H1 (cell line): ENCODE measurements around the gene MTAP. TPM values are rescaled to one million over a fixed set of nuclear protein-coding genes. Genes with fewer than 3 reads are reported as not detected.

ENCODE experiments used
- CTCF ChIA-PET: fragments of 300-600 bp; sonication (Branson Sonifier 250); formaldehyde crosslinking; loops from one replicate; lab custom pipeline; 2021; ENCODE audit not compliant: partially characterized antibody; lab: Charles Lee
- POLR2A ChIA-PET: fragments of 300-600 bp; sonication (Branson Sonifier 250); formaldehyde crosslinking; loops from one replicate; lab custom pipeline; 2021; ENCODE audit warnings: inconsistent platforms; ENCODE audit not compliant: partially characterized antibody; lab: Charles Lee
- DNase-seq, 2 experiments: peaks; one replicate each; pipeline versions ENCODE4 v3.0.0 to v3.0.0-alpha.2; 2010 to 2022; ENCODE audit warnings: low spot score in 2 of 2, low read depth in 1 of 2, mixed read lengths in 1 of 2
- FAIRE-seq: peaks from 2 replicates; lab custom pipeline; 2011; peaks lifted over from hg19 to GRCh38; lab: Jason Lieb, UNC
- H2AFZ ChIP-seq: 2 replicates; pipeline ENCODE4 v1.8.1; 2012; ENCODE audit warnings: low read length, inconsistent platforms
- H2AK5ac ChIP-seq: 2 replicates; pipeline ENCODE4 v1.6.1; 2013; ENCODE audit warnings: low read depth, low read length
- H2BK120ac ChIP-seq: replicated peaks from 2 replicates; pipeline ENCODE3; 2013; ENCODE audit warnings: low read depth, low read length, inconsistent platforms
- H2BK12ac ChIP-seq: 2 replicates; pipeline ENCODE4 v1.6.1; 2013; ENCODE audit warnings: low read depth, low read length
- H2BK15ac ChIP-seq: 2 replicates; pipeline ENCODE4 v1.6.1; 2013; ENCODE audit warnings: low read length
- H2BK20ac ChIP-seq: 2 replicates; pipeline ENCODE4 v1.6.1; 2013; ENCODE audit warnings: low read length
- H2BK5ac ChIP-seq: 2 replicates; pipeline ENCODE4 v1.6.1; 2013; ENCODE audit warnings: low read depth, low read length
- H3K14ac ChIP-seq: 2 replicates; pipeline ENCODE4 v1.6.1; 2013; ENCODE audit warnings: inconsistent platforms; ENCODE audit not compliant: insufficient read length
- H3K18ac ChIP-seq: 2 replicates; pipeline ENCODE4 v1.6.1; 2013; ENCODE audit warnings: low read length; ENCODE audit errors: extremely low read depth
- H3K23ac ChIP-seq: 2 replicates; pipeline ENCODE4 v1.6.1; 2013; ENCODE audit warnings: inconsistent platforms; ENCODE audit not compliant: insufficient read length
- H3K23me2 ChIP-seq: 2 replicates; pipeline ENCODE4 v1.6.1; 2013; ENCODE audit warnings: low read depth, low read length
- H3K27ac ChIP-seq: 2 replicates; pipeline ENCODE4 v1.6.1; 2011; ENCODE audit warnings: low read depth, low read length, inconsistent platforms
- H3K27me3 ChIP-seq, 4 experiments: replicated peaks in 1 of 4; 1 replicate in 1 of 4; 2 replicates in 3 of 4; pipeline versions ENCODE4 v1.6.1 to v1.8.1; 2011 to 2013; ENCODE audit warnings: low read length in 3 of 4, mild to moderate bottlenecking in 3 of 4, inconsistent platforms in 2 of 4, mixed read lengths in 2 of 4, moderate library complexity in 1 of 4; ENCODE audit not compliant: control insufficient read depth in 3 of 4, insufficient read depth in 3 of 4; ENCODE audit errors: extremely low read depth in 1 of 4
- H3K36me3 ChIP-seq, 4 experiments: 2 replicates each; pipeline versions ENCODE4 v1.6.1 to v1.8.1; 2011 to 2013; ENCODE audit warnings: mild to moderate bottlenecking in 4 of 4, low read length in 3 of 4, moderate library complexity in 2 of 4, control low read depth in 1 of 4, inconsistent platforms in 1 of 4; ENCODE audit not compliant: insufficient read depth in 4 of 4, control insufficient read depth in 2 of 4
- H3K4ac ChIP-seq: replicated peaks from 2 replicates; pipeline ENCODE3; 2013; ENCODE audit warnings: low read length, low read depth, mixed read lengths, inconsistent platforms; ENCODE audit not compliant: insufficient read length
- H3K4me1 ChIP-seq, 4 experiments: replicated peaks in 1 of 4; 1 replicate in 1 of 4; 2 replicates in 3 of 4; pipeline versions ENCODE4 v1.6.1 to v1.8.1; 2011 to 2013; ENCODE audit warnings: low read length in 3 of 4, inconsistent platforms in 2 of 4, mixed read lengths in 1 of 4; ENCODE audit not compliant: insufficient read depth in 4 of 4, control insufficient read depth in 3 of 4
- H3K4me2 ChIP-seq, 2 experiments: 2 replicates each; pipeline versions ENCODE4 v1.6.1 to v1.8.1; 2011 to 2013; ENCODE audit warnings: low read depth in 2 of 2, low read length in 2 of 2, control low read depth in 1 of 2, inconsistent platforms in 1 of 2, mild to moderate bottlenecking in 1 of 2; ENCODE audit not compliant: insufficient read depth in 1 of 2
- H3K4me3 ChIP-seq, 4 experiments: fragments of 200-600, 300-600 bp in 1 of 4; sonication (generic), shearing (Covaris generic), sonication (Bioruptor Twin) in 1 of 4; 2 replicates each; pipeline versions ENCODE4 v1.5.1 to v1.8.1; 2011 to 2016; ENCODE audit warnings: low read length in 4 of 4, low read depth in 3 of 4, control low read depth in 2 of 4, inconsistent platforms in 2 of 4, mild to moderate bottlenecking in 2 of 4, mixed read lengths in 1 of 4, moderate library complexity in 1 of 4; ENCODE audit not compliant: insufficient read depth in 2 of 4; ENCODE audit errors: extremely low read depth in 1 of 4
- H3K56ac ChIP-seq: replicated peaks from 2 replicates; pipeline ENCODE3; 2013; ENCODE audit warnings: low read depth, mild to moderate bottlenecking, mixed read lengths, low read length, inconsistent platforms; ENCODE audit not compliant: insufficient read length
- H3K79me1 ChIP-seq: 2 replicates; pipeline ENCODE4 v1.6.1; 2013; ENCODE audit warnings: low read depth, low read length, control low read depth
- H3K79me2 ChIP-seq, 2 experiments: 2 replicates each; pipeline versions ENCODE4 v1.6.1 to v1.8.1; 2012 to 2013; ENCODE audit warnings: low read length in 2 of 2, mild to moderate bottlenecking in 2 of 2, inconsistent platforms in 1 of 2; ENCODE audit not compliant: insufficient read depth in 2 of 2, control insufficient read depth in 1 of 2
- H3K9ac ChIP-seq, 4 experiments: replicated peaks in 1 of 4; 1 replicate in 1 of 4; 2 replicates in 3 of 4; pipeline versions ENCODE4 v1.6.1 to v1.8.1; 2011 to 2013; ENCODE audit warnings: low read depth in 3 of 4, low read length in 3 of 4, control low read depth in 2 of 4, mild to moderate bottlenecking in 2 of 4, moderate library complexity in 2 of 4, inconsistent platforms in 1 of 4; ENCODE audit errors: extremely low read depth in 1 of 4
- H3K9me3 ChIP-seq, 2 experiments: 2 replicates each; pipeline versions ENCODE4 v1.6.1 to v1.8.1; 2012 to 2013; ENCODE audit warnings: mild to moderate bottlenecking in 2 of 2, moderate library complexity in 2 of 2, control low read depth in 1 of 2, inconsistent platforms in 1 of 2, low read depth in 1 of 2, low read length in 1 of 2, mixed read lengths in 1 of 2; ENCODE audit not compliant: insufficient read depth in 2 of 2
- H4K20me1 ChIP-seq, 2 experiments: replicated peaks in 1 of 2; 2 replicates each; pipeline versions ENCODE3 to v1.8.1; 2011 to 2013; ENCODE audit warnings: inconsistent platforms in 2 of 2, low read length in 2 of 2, mild to moderate bottlenecking in 1 of 2; ENCODE audit not compliant: insufficient read depth in 2 of 2, control insufficient read depth in 1 of 2
- H4K5ac ChIP-seq: 2 replicates; pipeline ENCODE4 v1.6.1; 2013; ENCODE audit warnings: low read length, low read depth, mixed read lengths, inconsistent platforms; ENCODE audit not compliant: insufficient read length
- H4K8ac ChIP-seq: 2 replicates; pipeline ENCODE4 v1.8.0; 2013; ENCODE audit warnings: mild to moderate bottlenecking, moderate library complexity, low read length, inconsistent platforms; ENCODE audit not compliant: insufficient read depth; ENCODE audit errors: extremely low read depth
- H4K91ac ChIP-seq: replicated peaks from 2 replicates; pipeline ENCODE3; 2013; ENCODE audit warnings: low read length, mixed read lengths, inconsistent platforms; ENCODE audit not compliant: insufficient read length
- BRCA1 ChIP-seq: IDR thresholded peaks from 2 replicates; pipeline ENCODE4 v1.6.1; 2012; ENCODE audit warnings: low read depth, low read length, improper control_type of control experiment
- CEBPB ChIP-seq: IDR thresholded peaks from 2 replicates; pipeline ENCODE4 v1.6.1; 2012; ENCODE audit warnings: low read depth, low read length
- CTBP2 ChIP-seq: IDR thresholded peaks from 2 replicates; pipeline ENCODE4 v1.7.0; 2011; ENCODE audit warnings: borderline replicate concordance, mild to moderate bottlenecking, moderate library complexity, mixed read lengths, low read length; ENCODE audit not compliant: insufficient read depth, insufficient read length
- EZH2 ChIP-seq: fragments of 200-600 bp; sonication (generic); IDR thresholded peaks from 2 replicates; pipeline ENCODE4 v1.7.1; 2012; ENCODE audit warnings: low read depth, mild to moderate bottlenecking, moderate library complexity, low read length, inconsistent platforms; ENCODE audit not compliant: severe bottlenecking
- JUND ChIP-seq: IDR thresholded peaks from 2 replicates; pipeline ENCODE4 v1.6.1; 2011; ENCODE audit warnings: mild to moderate bottlenecking, improper control_type of control experiment, low read length
- POU5F1 ChIP-seq: IDR thresholded peaks from 2 replicates; pipeline ENCODE4 v1.6.1; 2011; ENCODE audit warnings: low read depth, mild to moderate bottlenecking, low read length, moderate library complexity
- SIRT6 ChIP-seq: IDR thresholded peaks from one replicate; pipeline ENCODE4 v1.7.1; 2012; ENCODE audit warnings: low read length, inconsistent platforms
- SP4 ChIP-seq: IDR thresholded peaks from 2 replicates; pipeline ENCODE4 v1.6.1; 2012; ENCODE audit warnings: low read length, inconsistent platforms
- SUZ12 ChIP-seq: fragments of 200-600 bp; sonication (generic); IDR thresholded peaks from 2 replicates; pipeline ENCODE4 v1.6.1; 2012; ENCODE audit warnings: mild to moderate bottlenecking, inconsistent platforms, low read length, moderate library complexity, mixed read lengths
- TAF7 ChIP-seq: optimal IDR thresholded peaks from 2 replicates; pipeline ENCODE3; 2011; ENCODE audit warnings: low read depth, mild to moderate bottlenecking, inconsistent platforms, low read length, moderate library complexity, borderline replicate concordance
- TBP ChIP-seq: IDR thresholded peaks from 2 replicates; pipeline ENCODE4 v1.6.1; 2011; ENCODE audit warnings: low read depth, low read length, improper control_type of control experiment
- USF2 ChIP-seq: IDR thresholded peaks from 2 replicates; pipeline ENCODE4 v1.6.1; 2011; ENCODE audit warnings: low read length, improper control_type of control experiment
- YY1 ChIP-seq: IDR thresholded peaks from 2 replicates; pipeline ENCODE4 v1.6.1; 2011; ENCODE audit warnings: low read depth, mild to moderate bottlenecking, low read length
- WGBS, 2 experiments: shearing (Covaris generic) in 1 of 2; methylation state at CpG; one replicate each; pipeline versions ENCODE4 v1.1.6 to v1.1.7; 2013 to 2015; ENCODE audit warnings: low lambda C conversion rate in 2 of 2, mixed read lengths in 2 of 2, inconsistent platforms in 1 of 2, low coverage in 1 of 2, missing lambda C conversion rate in 1 of 2; ENCODE audit not compliant: insufficient replicate concordance in 2 of 2, insufficient coverage in 1 of 2, insufficient read length in 1 of 2; ENCODE audit errors: extremely low coverage in 1 of 2, missing lambda C conversion rate in 1 of 2; 5-methylcytosine and 5-hydroxymethylcytosine counted together
- polyA plus RNA-seq, 7 experiments: library from polyadenylated mRNA; depleted of rRNA in 3 of 7; stranded (reverse) in 5 of 7; unstranded in 2 of 7; fragments of >200 nt in 5 of 7; fragments of 200-250 nt in 2 of 7; gene quantifications; 1 replicate in 5 of 7; 2 replicates in 1 of 7; 4 replicates in 1 of 7; pipeline versions ENCODE4 v1.2.1 to v1.2.3, GENCODE V29; 2011 to 2013; ENCODE audit warnings: missing spikeins in 2 of 7, mixed read lengths in 2 of 7
- total RNA-seq: library from RNA; stranded (reverse); fragmentation: NEBNext Ultra II Directional; extraction: Animal tissue kit (Norgen Biotek cat#: 25700); gene quantifications from 2 replicates; pipeline ENCODE4 v1.2.1, GENCODE V29; 2021

MTAP gene
- total and polyA plus RNA-seq, 2 of the 8 experiments (the other 6 are each of a cell fraction or from before 2014, with no cell fraction given): 16.4 to 100 TPM

GRCh38 chr9:21906881-21907280 is 104.4 kb downstream of the MTAP start:
- Histone ChIP-seq H3K14ac (no peak overlapping the region), H3K56ac (no peak overlapping the region), H3K27me3 (no peaks in the 10 kb centered on the region), H2BK12ac (no peak overlapping the region), H3K18ac (no peak overlapping the region), H2AK5ac (no peak overlapping the region), H4K91ac (no peak overlapping the region)
- DNase-seq: no peak
- CTCF ChIA-PET: interaction anchor here (1.2 kb wide), 1 partner anchor 23 kb away, joined by 4 read pairs; no protein-coding TSS in a partner anchor
- no peak for TF ChIP-seq CTBP2
- no peak for TF ChIP-seq TBP
- TF ChIP-seq EZH2: no peak
- TF ChIP-seq TAF7: no peak
- no peak for TF ChIP-seq CEBPB
- no peak for TF ChIP-seq SP4
- no peak for TF ChIP-seq JUND
- TF ChIP-seq USF2: no peak
- TF ChIP-seq BRCA1: no peak
- no peak for TF ChIP-seq SUZ12
- TF ChIP-seq SIRT6: no peak
- no peak for TF ChIP-seq POU5F1
- no peak for TF ChIP-seq YY1
- TF ChIP-seq, all 59 proteins: peak for 0
- no peak overlapping the region for H2BK20ac ChIP-seq
- H3K4me3 ChIP-seq: no peak overlapping the region
- POLR2A ChIA-PET: no interaction called here
- no peak overlapping the region for H2BK15ac ChIP-seq
- H3K9me3 ChIP-seq: no peaks in the 10 kb centered on the region
- no peak overlapping the region for H2BK120ac ChIP-seq
- no peak overlapping the region for H3K23ac ChIP-seq
- H3K9ac ChIP-seq: no peak overlapping the region
- no peak overlapping the region for H3K4ac ChIP-seq
- H4K8ac ChIP-seq: no peak overlapping the region
- H2BK5ac ChIP-seq: no peak overlapping the region
- H4K5ac ChIP-seq: no peak overlapping the region
- WGBS, 2 experiments: 98% methylated on average over 3 of the region's 3 CpGs; no CpG with 5 or more reads in 1 of the 2 experiments
- H3K23me2 ChIP-seq: no peaks in the 10 kb centered on the region; the same call in 1 of the 2 replicates
- H3K79me2 ChIP-seq: no peaks in the 10 kb centered on the region
- no peak overlapping the region for H2AFZ ChIP-seq
- H3K4me1 ChIP-seq: no peaks in the 10 kb centered on the region
- H3K79me1 ChIP-seq: no peaks in the 10 kb centered on the region
- no peaks in the 10 kb centered on the region for H3K36me3 ChIP-seq
- no peak overlapping the region for H3K27ac ChIP-seq
- H3K4me2 ChIP-seq: no peak overlapping the region
- FAIRE-seq: no peak
- peaks cover 0 to 2% of the 10 kb centered on the region in 2 experiments for H4K20me1 ChIP-seq
